Loucy (cell line): ENCODE measurements around the gene TAS1R2.

Source experiments
- H2AFZ ChIP-seq: fragments of 200-600 bp; sonication (generic); 2 replicates; pipeline ENCODE4 v1.6.0; 2016; ENCODE audit warnings: antibody characterized with exemption, mild to moderate bottlenecking, low read length, moderate library complexity
- H3F3A ChIP-seq: fragments of 200-600 bp; 2 replicates; pipeline ENCODE4 v1.6.0; 2016; ENCODE audit warnings: antibody characterized with exemption, low read depth, mild to moderate bottlenecking
- H3K27me3 ChIP-seq: fragments of 200-600 bp; sonication (generic); 2 replicates; pipeline ENCODE4 v1.6.1; 2014; ENCODE audit warnings: low read length, mild to moderate bottlenecking; ENCODE audit not compliant: insufficient read depth, poor library complexity, severe bottlenecking
- H3K36me3 ChIP-seq: fragments of 200-600 bp; sonication (generic); 2 replicates; pipeline ENCODE4 v1.6.1; 2016; ENCODE audit warnings: low read length; ENCODE audit not compliant: insufficient read depth
- H3K4me1 ChIP-seq: fragments of 200-600 bp; sonication (generic); 2 replicates; pipeline ENCODE4 v1.5.1; 2014; ENCODE audit warnings: low read length, mild to moderate bottlenecking; ENCODE audit not compliant: insufficient read depth, poor library complexity, severe bottlenecking
- H3K4me2 ChIP-seq: fragments of 200-600 bp; sonication (generic); 2 replicates; pipeline ENCODE4 v1.6.0; 2014; ENCODE audit warnings: antibody characterized with exemption, low read length, low read depth, mild to moderate bottlenecking; ENCODE audit not compliant: poor library complexity, severe bottlenecking
- H3K4me3 ChIP-seq: fragments of 200-600 bp; sonication (generic); 2 replicates; pipeline ENCODE4 v1.5.1; 2014; ENCODE audit warnings: low read length, mild to moderate bottlenecking, mixed read lengths; ENCODE audit not compliant: poor library complexity, severe bottlenecking
- H3K79me2 ChIP-seq: fragments of 200-600 bp; sonication (generic); 2 replicates; pipeline ENCODE4 v1.6.1; 2014; ENCODE audit warnings: low read length; ENCODE audit not compliant: insufficient read depth
- H3K9ac ChIP-seq: fragments of 200-600 bp; sonication (generic); 2 replicates; pipeline ENCODE4 v1.6.0; 2014; ENCODE audit warnings: mild to moderate bottlenecking, low read depth, low read length, moderate library complexity; ENCODE audit not compliant: poor library complexity, severe bottlenecking
- H3K9me2 ChIP-seq: fragments of 200-600 bp; sonication (generic); replicated peaks from 2 replicates; pipeline ENCODE4 v1.6.1; 2016; ENCODE audit warnings: low read depth, low read length, mixed read lengths
- H3K9me3 ChIP-seq: fragments of 200-600 bp; sonication (generic); 2 replicates; pipeline ENCODE4 v1.6.1; 2014; ENCODE audit warnings: mild to moderate bottlenecking, antibody characterized with exemption, low read length, low read depth; ENCODE audit not compliant: insufficient read depth
- H4K20me1 ChIP-seq: fragments of 200-600 bp; sonication (generic); 2 replicates; pipeline ENCODE4 v1.6.0; 2014; ENCODE audit warnings: antibody characterized with exemption, low read length, mild to moderate bottlenecking; ENCODE audit not compliant: insufficient read depth, poor library complexity, severe bottlenecking
- CTCF ChIP-seq: fragments of 200-600 bp; sonication (generic); conservative IDR thresholded peaks from 2 replicates; pipeline ENCODE4 v1.5.1; 2014; ENCODE audit warnings: mild to moderate bottlenecking, antibody characterized with exemption, low read length
- EZH2phosphoT487 ChIP-seq: fragments of 200-600 bp; IDR thresholded peaks from 2 replicates; pipeline ENCODE4 v1.6.1; 2018; ENCODE audit warnings: antibody characterized with exemption, mild to moderate bottlenecking, moderate library complexity, borderline replicate concordance

Gene TAS1R2

DNA sequence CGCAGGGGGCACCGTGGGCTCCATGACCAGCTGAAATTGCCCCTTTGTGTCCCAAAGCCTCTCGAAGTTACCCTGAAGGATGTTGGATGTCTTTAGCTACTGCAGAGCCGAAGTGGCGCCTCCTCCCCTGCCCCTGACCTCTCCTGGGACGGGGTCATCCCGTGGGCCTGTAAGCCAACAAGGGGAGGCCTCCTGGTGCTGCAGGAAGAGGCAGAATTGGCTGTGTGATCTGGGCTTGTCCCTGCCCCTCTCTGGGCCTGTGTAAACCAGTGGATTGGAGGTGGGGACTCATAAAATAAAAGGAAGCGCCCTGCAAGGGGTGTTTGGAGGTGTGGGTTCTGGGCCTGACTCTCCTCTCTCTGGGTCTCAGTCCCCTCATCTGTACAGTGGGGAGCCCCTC, 2.1 kb upstream of the TAS1R2 start:
- TF ChIP-seq CTCF = no peak
- TF ChIP-seq EZH2phosphoT487 = no peak
- Histone ChIP-seq H3K36me3 (no peaks in the 10 kb centered on the region), H3K9me3 (no peaks in the 10 kb centered on the region), H3K9me2 (no peaks in the 10 kb centered on the region), H3F3A (no peaks in the 10 kb centered on the region), H3K9ac (no peak overlapping the region), H2AFZ (no peak overlapping the region), H3K4me1 (peaks cover 7% of the 10 kb centered on the region), H3K79me2 (no peaks in the 10 kb centered on the region), H3K4me2 (no peak overlapping the region), H3K4me3 (no peak overlapping the region), H4K20me1 (no peaks in the 10 kb centered on the region), H3K27me3 (no peaks in the 10 kb centered on the region)

GRCh38 chr1:18861082-18861481, 1.6 kb upstream of the TAS1R2 start:
- Histone ChIP-seq H3K36me3 (no peaks in the 10 kb centered on the region), H3K9me3 (no peaks in the 10 kb centered on the region), H3K9ac (no peak overlapping the region), H3K27me3 (no peaks in the 10 kb centered on the region), H4K20me1 (no peaks in the 10 kb centered on the region), H2AFZ (no peak overlapping the region), H3K4me3 (no peak overlapping the region), H3K4me2 (no peak overlapping the region), H3K79me2 (no peaks in the 10 kb centered on the region), H3K4me1 (peaks cover 7% of the 10 kb centered on the region), H3K9me2 (no peaks in the 10 kb centered on the region), H3F3A (no peaks in the 10 kb centered on the region)
- no peak for TF ChIP-seq EZH2phosphoT487
- TF ChIP-seq CTCF = no peak

DNA sequence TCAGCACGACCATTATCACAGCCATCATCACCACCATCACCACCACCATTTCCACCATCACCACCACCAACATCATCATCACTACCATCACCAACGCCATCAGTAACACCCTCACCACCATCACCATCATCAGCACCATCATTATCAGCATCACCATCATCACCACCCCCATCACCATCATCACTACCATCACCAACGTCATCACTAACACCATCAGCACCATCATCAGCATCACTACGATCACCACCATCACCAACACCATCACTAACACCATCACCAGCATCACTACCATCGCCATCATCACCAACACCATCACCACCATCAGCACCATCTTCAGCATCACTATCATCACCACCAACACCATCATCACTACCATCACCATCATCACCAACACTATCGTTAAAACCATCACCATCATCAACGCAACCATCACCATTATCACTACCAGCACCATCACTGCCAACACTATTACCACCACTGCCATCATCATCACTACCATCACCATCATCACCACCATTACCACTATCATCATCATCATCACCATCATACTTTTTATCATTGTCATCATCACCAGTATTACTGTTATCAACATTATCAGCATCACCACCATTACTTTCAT, 1.3 kb downstream of the TAS1R2 start:
- H3K4me3 ChIP-seq = no peak overlapping the region
- H3K9me3 ChIP-seq = no peaks in the 10 kb centered on the region
- TF ChIP-seq CTCF = no peak
- no peak for TF ChIP-seq EZH2phosphoT487
- H3F3A ChIP-seq = no peaks in the 10 kb centered on the region
- H4K20me1 ChIP-seq = no peaks in the 10 kb centered on the region
- H3K27me3 ChIP-seq = no peaks in the 10 kb centered on the region
- H3K4me2 ChIP-seq = no peak overlapping the region
- no peaks in the 10 kb centered on the region for H3K36me3 ChIP-seq
- H3K9ac ChIP-seq = no peak overlapping the region
- peaks cover 3% of the 10 kb centered on the region for H3K4me1 ChIP-seq
- no peaks in the 10 kb centered on the region for H3K9me2 ChIP-seq
- no peak overlapping the region for H2AFZ ChIP-seq
- H3K79me2 ChIP-seq = no peaks in the 10 kb centered on the region
